ENCODE results near the gene IGSF23.
A peak's percentile ranks its signal among the peaks of the same experiment; 100 is the strongest.

The IGSF23 gene

GRCh38 chr19:44613295-44614178, at the start of gene IGSF23:
IGSF23 (plus strand) TSS chr19:44613563; CDS start chr19:44613646, 83 bp downstream.
- DNase-seq (ENCODE audit: low read depth in 1 of 2, low spot score in 1 of 2) = no peak

- DNase-seq (ENCODE audit: low read depth in 1 of 2, low spot score in 1 of 2) = no peak
Measured at GRCh38 chr19:44566984-44567383, 46.4 kb upstream of the IGSF23 start.

GRCh38 chr19:44567745-44568144, 45.6 kb upstream of the IGSF23 start:
- DNase-seq (ENCODE audit: low read depth in 1 of 2, low spot score in 1 of 2) = no peak

GRCh38 chr19:44570603-44570983, 42.8 kb upstream of the IGSF23 start:
- no peak for DNase-seq (ENCODE audit: low read depth in 1 of 2, low spot score in 1 of 2)

- peak in 1 of 2 donors; percentile 52 for DNase-seq (ENCODE audit: low read depth in 1 of 2, low spot score in 1 of 2)
Measured at GRCh38 chr19:44570984-44571684, 42.2 kb upstream of the IGSF23 start.

GRCh38 chr19:44571830-44572580, 41.4 kb upstream of the IGSF23 start:
- DNase-seq (ENCODE audit: low read depth in 1 of 2, low spot score in 1 of 2) = no peak

- DNase-seq (ENCODE audit: low read depth in 1 of 2, low spot score in 1 of 2) = no peak
Measured at GRCh38 chr19:44572581-44572900, 40.8 kb upstream of the IGSF23 start.

GRCh38 chr19:44573183-44573582, 40.2 kb upstream of the IGSF23 start:
- no peak for DNase-seq (ENCODE audit: low read depth in 1 of 2, low spot score in 1 of 2)

- no peak for DNase-seq (ENCODE audit: low read depth in 1 of 2, low spot score in 1 of 2)
Measured at GRCh38 chr19:44573627-44574026, 39.7 kb upstream of the IGSF23 start.

- no peak for DNase-seq (ENCODE audit: low read depth in 1 of 2, low spot score in 1 of 2)
Measured at GRCh38 chr19:44574186-44574950, 39.0 kb upstream of the IGSF23 start.

GRCh38 chr19:44575116-44575700, 38.2 kb upstream of the IGSF23 start:
- DNase-seq (ENCODE audit: low read depth in 1 of 2, low spot score in 1 of 2) = no peak

- DNase-seq (ENCODE audit: low read depth in 1 of 2, low spot score in 1 of 2) = no peak
Measured at GRCh38 chr19:44576843-44577565, 36.4 kb upstream of the IGSF23 start.

GRCh38 chr19:44577566-44577874, 35.8 kb upstream of the IGSF23 start:
- DNase-seq (ENCODE audit: low read depth in 1 of 2, low spot score in 1 of 2) = no peak

- no peak for DNase-seq (ENCODE audit: low read depth in 1 of 2, low spot score in 1 of 2)
Measured at GRCh38 chr19:44579663-44580365, 33.5 kb upstream of the IGSF23 start.

- no peak for DNase-seq (ENCODE audit: low read depth in 1 of 2, low spot score in 1 of 2)
Measured at GRCh38 chr19:44580366-44580895, 32.9 kb upstream of the IGSF23 start.

GRCh38 chr19:44581288-44581687, 32.1 kb upstream of the IGSF23 start:
- DNase-seq (ENCODE audit: low read depth in 1 of 2, low spot score in 1 of 2) = no peak

GRCh38 chr19:44582581-44583265, 30.6 kb upstream of the IGSF23 start:
- DNase-seq (ENCODE audit: low read depth in 1 of 2, low spot score in 1 of 2) = no peak

GRCh38 chr19:44585371-44586133, 27.8 kb upstream of the IGSF23 start:
- no peak for DNase-seq (ENCODE audit: low read depth in 1 of 2, low spot score in 1 of 2)
